ENCODE data around the gene ISY1.
"Not testable (repeated sequence)": the region's sequence is repeated elsewhere in the genome, so short reads cannot be mapped to it uniquely, and the experiment has no call there.

Gene ISY1

DNA sequence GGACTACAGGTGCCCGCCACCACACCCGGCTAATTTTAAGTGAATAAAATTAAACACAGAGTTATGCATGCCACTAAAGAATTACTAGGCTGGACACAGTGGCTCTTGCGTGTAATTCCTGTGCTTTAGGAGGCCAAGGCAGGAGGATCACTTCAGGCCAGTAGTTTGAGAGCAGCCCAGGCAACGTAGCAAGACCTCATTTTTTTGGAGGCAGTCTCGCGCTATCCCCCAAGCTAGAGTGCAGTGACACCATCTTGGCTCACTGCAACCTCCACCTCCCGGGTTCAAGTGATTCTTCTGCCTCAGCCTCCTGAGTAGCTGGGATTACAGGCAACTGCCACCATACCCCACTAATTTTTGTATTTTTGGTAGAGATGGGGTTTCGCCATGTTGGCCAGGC, 4.7 kb upstream of the ISY1 start:
- not testable (repeated sequence) for DNase-seq

DNA sequence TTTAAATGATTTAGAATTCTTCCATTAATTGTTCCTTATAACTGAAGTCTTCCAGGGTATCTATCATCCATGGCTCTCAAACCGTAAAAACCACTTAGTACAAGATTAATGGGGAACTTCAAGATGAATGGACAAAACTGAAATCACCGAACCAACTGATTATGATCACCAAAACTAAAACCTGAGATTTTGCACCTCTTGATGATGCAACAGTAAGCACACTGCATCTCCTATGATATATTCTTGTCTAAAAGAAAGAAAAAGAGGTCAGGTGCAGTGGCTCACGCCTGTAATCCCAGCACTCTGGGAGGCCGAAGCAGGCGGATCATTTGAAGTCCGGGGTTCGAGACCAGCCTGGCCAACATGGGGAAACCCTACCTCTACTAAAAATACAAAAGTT, 3.6 kb upstream of the ISY1 start:
- no peak for DNase-seq

DNA sequence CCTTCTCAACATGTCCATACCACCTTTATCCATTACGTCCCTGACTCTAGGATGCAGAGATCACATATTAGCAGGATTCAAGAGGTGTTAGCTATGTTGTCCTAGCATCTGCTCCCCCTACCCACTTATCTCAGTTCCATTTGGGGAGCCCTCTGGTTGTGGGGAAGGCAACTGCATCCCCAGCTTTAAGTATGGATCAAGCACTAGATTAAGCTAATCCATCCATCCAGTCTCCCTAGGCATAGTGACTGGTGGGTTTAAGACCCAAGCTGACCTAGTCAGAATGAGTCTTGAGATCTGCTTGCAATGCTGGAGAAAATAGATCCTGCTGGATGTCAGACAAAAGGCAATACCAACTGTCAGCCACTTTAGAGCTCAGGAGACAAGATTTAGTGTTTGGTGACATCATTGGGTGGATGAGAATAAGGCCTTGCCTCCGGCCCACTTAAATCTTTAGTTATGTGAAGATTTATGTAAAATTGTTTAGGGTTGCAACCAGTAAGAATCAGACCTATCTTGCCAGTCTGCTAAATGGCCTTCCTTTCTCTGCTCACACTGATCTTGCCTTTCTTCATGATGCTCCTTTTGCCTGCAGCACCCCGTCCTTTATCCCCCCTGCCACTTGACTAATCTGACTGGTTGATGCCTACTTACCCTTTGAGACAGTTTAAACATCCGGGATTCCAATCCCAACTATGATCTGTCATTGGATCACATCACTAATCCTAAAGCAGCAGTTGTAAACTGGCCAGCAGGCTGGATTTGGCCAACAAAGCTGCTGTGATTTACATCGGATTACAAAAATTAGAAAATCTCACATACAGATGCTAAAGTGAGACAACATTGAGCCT, 2.1 kb upstream of the ISY1 start:
- DNase-seq = no peak

GRCh38 chr3:129161860-129162271, 1.0 kb upstream of the ISY1 start:
- DNase-seq = no peak

DNA sequence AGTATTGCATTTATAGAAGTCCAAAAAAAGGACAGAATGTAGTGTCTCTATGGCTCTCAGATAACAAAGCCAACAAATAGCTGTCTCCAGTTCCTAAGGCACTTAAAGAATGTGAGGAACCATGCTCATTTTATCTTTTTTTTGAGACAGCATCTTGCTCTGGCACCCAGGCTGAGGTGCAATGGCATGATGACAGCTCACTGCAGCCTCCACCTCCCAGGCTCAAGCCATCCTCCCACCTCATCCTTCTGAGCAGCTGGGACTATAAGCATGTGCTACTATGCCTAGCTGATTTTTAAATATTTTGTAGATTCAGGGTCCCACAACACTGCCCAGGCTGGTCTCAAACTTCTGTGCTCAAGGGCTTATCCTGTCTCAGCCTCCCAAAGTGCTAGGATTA, 16.1 kb downstream of the ISY1 start:
- no peak for DNase-seq

DNA sequence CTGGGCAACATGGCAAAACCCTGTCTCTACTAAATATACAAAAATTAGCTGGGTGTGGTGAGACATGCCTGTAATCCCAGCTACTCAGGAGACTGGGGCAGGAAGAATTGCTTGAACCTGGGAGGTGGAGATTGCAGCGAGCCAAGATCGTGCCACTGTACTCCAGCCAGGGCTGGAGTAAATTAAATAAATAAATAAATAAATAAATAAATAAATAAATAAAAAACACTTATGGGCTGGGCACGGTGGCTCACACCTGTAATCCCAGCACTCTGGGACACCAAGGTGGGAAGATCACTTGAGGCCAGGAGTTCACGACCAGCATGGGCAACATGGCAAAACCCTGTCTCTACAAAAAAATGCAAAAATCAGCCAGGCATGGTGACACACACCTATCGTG, 19.9 kb downstream of the ISY1 start:
- DNase-seq = not testable (repeated sequence)

DNA sequence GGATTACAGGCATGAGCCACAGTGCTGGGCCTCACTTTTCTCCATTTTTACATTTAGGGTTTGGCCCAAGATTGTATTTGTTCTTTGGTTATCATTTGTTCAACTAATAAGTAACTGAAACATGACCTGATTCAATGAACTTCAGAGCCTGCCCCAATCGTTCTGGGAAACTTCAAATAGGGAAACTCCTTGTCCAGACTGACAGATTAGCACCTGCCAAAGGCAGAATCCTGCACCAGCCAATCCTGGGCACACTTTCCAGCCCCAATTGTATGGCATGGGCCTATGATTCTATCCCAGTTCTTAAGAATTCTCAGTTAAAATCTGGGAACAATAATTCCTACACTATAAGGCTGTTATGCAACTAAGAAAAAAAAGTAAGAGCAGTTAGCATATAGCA, 21.0 kb downstream of the ISY1 start:
- no peak for DNase-seq

DNA sequence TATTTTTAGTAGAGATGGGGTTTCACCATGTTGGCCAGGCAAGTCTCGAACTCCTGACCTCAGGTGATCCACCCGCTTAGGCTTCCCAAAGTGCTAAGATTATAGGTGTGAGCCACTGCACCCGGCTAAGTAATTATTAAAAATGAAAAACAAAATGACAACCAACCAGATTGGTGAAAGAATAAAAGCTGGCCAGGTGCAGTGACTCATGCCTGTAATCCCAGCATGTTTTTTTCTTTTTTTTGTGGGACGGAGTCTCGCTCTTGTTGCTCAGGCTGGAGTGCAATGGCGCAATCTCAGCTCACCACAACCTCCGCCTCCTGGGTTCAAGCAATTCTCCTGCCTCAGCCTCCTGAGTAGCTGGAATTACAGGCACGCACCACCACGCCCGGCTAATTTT, 24.6 kb downstream of the ISY1 start:
- DNase-seq = not testable (repeated sequence)

- DNase-seq = no peak
Observed at GRCh38 chr3:129132097-129132866, 28.6 kb downstream of the ISY1 start.

- no peak for DNase-seq
Observed at GRCh38 chr3:129131465-129132088, 29.3 kb downstream of the ISY1 start.

GRCh38 chr3:129130291-129130813, 30.5 kb downstream of the ISY1 start:
- no peak for DNase-seq

DNA sequence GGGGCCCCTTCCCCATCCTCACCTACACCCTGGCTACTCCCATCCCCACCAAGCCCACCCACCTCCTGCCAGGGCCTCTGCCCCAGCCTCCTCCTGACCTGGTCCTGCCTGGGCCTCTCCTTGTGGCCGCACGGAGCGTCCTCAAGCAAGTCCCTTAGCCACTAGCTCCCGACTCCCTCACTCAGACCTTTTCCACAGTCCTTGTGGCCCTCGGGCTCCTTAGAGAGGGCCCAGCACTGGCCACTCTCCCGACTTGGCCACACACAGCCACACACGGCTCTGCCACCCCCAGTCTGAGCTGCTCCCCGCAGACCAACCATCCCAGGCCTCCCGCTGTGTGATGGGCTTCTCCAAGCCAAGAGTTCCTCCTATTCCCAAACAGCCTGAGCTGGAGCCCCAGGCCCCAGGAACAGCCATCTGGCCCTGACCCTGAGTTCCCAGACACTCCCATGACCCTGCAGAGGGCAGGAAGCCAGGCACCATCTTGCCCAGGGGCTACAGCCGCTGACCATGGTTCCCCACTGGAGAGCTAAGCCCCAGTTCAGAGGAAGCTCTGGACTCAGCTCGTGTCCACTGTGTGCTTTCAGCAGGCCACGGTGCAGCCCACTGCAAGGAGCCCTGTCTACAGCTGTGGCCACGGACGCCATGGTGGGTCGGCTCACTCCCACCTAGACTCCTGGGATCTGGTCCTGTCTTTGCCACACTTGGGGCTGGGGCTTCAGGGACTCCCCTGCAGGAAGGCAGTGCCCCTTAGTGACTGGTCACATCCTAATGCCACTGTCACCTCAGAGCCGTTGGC, 32.3 kb downstream of the ISY1 start:
- DNase-seq = no peak

DNA sequence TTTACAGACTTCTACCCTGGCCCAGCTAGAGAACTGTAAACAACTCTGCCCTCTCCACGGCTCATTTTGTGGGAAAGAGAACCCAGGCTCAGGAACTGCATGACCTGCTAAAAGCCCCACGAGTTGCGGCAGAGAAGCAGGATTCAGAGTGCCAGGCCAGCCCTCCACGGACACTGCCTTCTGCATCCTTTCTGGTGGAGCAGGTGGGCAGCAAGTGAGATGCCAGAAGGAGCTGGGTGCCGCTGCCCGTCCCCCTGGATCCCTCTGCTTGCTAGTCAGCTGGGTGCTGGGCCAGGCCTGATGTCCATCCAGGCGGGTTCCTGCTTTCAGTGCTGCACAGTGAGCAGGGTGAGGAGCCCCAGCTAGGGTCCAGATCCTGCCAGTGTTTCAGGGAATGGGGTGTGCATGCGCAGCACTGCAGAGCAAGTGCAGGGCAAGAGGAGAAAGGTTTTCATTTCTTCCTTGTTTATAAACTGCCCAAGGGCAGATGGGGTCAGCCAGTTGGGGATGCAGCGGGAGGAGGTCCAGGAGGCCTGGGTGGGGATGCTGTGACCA, 34.1 kb downstream of the ISY1 start:
- DNase-seq = no peak

GRCh38 chr3:129123314-129124060, 37.4 kb downstream of the ISY1 start:
- peak; percentile 35 for DNase-seq

DNA sequence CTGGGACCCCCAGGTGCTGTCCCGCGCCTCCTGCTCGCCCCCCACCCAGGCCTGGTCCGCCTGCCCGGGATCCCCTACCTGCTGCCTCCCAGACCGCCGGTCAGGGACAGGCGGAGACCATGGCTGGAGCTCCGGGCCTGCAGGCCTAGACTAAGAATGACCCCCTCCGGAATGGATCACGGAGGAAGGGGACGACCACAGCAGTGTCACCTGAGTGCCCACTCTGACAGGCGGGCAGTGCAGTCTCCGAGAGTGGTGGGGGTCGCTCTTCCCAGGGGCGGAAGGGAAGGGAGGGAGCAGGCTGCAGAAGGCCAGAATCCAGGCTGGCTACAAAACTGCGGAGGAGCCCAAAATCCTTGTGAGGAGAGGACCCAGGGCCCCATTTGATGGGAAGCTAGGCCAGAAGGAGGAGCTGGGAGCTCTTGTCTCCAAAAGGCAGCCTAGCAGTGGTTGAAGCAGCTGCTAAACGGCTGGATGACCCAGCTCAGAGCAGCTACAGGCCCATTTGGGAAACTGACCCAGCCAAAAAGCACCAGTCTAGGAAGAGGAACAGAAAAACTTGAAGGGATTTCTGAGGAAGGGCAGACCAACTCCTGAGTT, 38.4 kb downstream of the ISY1 start:
- no peak for DNase-seq

GRCh38 chr3:129121792-129122411, 39.0 kb downstream of the ISY1 start, which contains the start of gene RAB43:
Gene RAB43, minus strand, starts transcription at chr3:129121804. Its CDS starts 315 bp downstream, at chr3:129121489.
- DNase-seq = peak; percentile 77

- DNase-seq = no peak
Observed at GRCh38 chr3:129121016-129121791, 39.7 kb downstream of the ISY1 start.

- DNase-seq = peak; percentile 87
Observed at GRCh38 chr3:129120254-129121004, 40.4 kb downstream of the ISY1 start.
